Measurements from ENCODE around the gene TAF4.

The TAF4 gene

DNA sequence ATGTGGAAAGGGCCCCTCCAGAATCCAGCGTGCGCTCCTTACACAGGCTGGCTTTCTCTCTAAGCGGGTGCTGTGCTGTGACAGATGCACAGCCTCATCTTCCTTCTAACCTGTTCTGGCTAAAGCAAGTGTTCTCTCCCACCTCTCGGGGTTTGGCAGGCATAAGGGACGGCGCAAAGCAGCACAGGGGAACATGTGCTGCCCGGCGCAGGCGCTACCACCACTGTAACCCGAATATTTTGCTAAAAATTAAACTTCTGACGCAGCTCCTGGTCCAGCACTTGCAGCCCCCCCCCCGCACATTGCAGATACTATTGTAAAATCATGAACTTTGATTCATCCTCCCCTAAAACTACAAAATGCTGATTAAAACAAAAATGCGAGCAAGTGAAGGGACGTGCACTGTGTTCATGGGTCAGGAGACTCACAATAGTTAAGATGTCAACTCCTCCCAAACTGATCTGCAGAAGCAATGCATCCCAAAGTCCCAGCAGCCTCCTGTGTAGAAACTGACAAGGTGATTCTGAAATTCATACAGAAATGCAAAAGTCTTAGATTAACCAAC, 43.0 kb downstream of the TAF4 start:
- TF ChIP-seq, protein P1, sequence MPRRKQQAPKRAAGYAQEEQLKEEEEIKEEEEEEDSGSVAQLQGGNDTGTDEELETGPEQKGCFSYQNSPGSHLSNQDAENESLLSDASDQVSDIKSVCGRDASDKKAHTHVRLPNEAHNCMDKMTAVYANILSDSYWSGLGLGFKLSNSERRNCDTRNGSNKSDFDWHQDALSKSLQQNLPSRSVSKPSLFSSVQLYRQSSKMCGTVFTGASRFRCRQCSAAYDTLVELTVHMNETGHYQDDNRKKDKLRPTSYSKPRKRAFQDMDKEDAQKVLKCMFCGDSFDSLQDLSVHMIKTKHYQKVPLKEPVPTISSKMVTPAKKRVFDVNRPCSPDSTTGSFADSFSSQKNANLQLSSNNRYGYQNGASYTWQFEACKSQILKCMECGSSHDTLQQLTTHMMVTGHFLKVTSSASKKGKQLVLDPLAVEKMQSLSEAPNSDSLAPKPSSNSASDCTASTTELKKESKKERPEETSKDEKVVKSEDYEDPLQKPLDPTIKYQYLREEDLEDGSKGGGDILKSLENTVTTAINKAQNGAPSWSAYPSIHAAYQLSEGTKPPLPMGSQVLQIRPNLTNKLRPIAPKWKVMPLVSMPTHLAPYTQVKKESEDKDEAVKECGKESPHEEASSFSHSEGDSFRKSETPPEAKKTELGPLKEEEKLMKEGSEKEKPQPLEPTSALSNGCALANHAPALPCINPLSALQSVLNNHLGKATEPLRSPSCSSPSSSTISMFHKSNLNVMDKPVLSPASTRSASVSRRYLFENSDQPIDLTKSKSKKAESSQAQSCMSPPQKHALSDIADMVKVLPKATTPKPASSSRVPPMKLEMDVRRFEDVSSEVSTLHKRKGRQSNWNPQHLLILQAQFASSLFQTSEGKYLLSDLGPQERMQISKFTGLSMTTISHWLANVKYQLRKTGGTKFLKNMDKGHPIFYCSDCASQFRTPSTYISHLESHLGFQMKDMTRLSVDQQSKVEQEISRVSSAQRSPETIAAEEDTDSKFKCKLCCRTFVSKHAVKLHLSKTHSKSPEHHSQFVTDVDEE (CRISPR knock-in tag; IDR thresholded peaks at IDR 0.05): no peak
- TF ChIP-seq, protein P2, sequence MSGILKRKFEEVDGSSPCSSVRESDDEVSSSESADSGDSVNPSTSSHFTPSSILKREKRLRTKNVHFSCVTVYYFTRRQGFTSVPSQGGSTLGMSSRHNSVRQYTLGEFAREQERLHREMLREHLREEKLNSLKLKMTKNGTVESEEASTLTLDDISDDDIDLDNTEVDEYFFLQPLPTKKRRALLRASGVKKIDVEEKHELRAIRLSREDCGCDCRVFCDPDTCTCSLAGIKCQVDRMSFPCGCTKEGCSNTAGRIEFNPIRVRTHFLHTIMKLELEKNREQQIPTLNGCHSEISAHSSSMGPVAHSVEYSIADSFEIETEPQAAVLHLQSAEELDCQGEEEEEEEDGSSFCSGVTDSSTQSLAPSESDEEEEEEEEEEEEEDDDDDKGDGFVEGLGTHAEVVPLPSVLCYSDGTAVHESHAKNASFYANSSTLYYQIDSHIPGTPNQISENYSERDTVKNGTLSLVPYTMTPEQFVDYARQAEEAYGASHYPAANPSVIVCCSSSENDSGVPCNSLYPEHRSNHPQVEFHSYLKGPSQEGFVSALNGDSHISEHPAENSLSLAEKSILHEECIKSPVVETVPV (CRISPR knock-in tag; IDR thresholded peaks at IDR 0.05): no peak
- TF ChIP-seq ISL1 (CRISPR knock-in tag; IDR thresholded peaks at IDR 0.05) (no peak), ZFP30 (CRISPR knock-in tag; IDR thresholded peaks at IDR 0.05) (no peak), GLIS3 (CRISPR knock-in tag; IDR thresholded peaks at IDR 0.05) (no peak), ZNF70 (CRISPR knock-in tag; IDR thresholded peaks at IDR 0.05) (no peak), TCF4 (CRISPR knock-in tag; IDR thresholded peaks at IDR 0.05; ENCODE audit: borderline replicate concordance) (no peak)
- ATAC-seq: no peak

DNA sequence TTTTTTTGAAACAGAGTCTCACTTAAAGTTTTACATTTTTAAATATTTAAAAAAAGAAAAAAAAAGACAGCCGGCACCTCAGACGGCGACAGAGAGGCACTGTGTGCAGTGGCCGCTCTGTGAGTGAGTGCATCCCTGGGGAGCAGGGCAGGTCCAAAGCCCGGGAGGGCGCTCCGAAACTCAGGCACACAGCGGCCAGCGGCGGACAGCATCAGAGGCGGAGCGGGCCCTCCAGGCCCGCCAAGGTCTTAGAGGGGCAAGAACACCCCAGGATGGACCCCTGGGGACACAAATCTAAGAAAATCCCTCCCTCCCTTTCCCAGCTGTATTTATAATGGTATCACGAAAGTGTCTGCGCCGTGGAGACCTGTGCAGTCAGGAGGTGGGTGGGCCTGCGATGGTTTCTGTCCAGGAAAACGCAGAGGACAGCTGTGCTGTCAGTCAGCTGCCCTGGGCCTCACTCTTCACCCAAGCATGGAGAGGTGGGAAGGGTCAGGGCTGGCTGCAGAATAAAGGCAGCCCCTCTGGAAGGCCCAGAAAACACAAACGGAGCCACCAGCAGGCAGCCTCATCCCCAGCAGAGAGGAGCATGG, 43.8 kb downstream of the TAF4 start:
- TF ChIP-seq BACH2 (CRISPR knock-in tag; IDR thresholded peaks at IDR 0.05; ENCODE audit: borderline replicate concordance): no peak
- TF ChIP-seq, protein P3, sequence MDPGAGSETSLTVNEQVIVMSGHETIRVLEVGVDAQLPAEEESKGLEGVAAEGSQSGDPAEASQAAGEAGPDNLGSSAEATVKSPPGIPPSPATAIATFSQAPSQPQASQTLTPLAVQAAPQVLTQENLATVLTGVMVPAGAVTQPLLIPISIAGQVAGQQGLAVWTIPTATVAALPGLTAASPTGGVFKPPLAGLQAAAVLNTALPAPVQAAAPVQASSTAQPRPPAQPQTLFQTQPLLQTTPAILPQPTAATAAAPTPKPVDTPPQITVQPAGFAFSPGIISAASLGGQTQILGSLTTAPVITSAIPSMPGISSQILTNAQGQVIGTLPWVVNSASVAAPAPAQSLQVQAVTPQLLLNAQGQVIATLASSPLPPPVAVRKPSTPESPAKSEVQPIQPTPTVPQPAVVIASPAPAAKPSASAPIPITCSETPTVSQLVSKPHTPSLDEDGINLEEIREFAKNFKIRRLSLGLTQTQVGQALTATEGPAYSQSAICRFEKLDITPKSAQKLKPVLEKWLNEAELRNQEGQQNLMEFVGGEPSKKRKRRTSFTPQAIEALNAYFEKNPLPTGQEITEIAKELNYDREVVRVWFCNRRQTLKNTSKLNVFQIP (CRISPR knock-in tag; IDR thresholded peaks at IDR 0.05; ENCODE audit: borderline replicate concordance, low read depth): no peak
- no peak for ATAC-seq

DNA sequence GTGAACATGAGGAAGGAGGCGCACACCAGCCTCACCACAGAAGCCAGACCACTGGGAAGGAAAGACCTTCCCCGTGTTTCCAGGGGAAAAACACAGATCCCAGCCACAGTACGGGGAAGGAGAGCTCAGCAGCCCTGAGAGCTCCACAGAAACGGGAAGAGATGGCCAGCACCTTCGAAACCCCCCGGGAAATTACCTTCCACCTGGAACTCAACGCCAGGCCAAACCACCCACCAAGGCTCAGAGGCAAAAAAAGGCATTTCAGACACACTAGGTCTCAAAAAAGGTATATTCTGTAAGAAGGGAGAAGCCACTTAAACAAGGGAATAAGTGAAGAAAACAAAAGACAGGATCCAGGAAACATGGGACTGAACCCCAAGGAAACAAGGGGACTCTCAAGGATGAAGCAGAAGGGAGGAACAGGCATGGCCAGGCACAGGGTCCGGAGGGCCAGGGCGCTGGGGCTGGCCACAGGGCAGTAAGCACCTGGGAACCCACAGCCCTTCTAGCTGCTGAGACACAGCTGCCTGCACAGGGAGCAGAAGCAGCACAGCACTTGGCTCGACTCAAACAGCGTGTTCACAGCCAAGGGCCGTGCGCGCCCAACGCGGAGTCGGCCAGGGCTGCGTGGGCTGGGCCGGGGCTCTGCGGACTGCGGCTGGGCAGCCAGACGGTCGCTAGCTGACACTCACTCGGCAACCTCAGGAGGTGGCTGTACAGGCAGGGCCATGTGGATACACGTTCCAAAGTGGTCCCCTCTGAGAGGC, 44.6 kb downstream of the TAF4 start:
- peak; percentile 60; the same call in 2 of the 3 replicates for ATAC-seq
- TF ChIP-seq OSR1 (CRISPR knock-in tag; IDR thresholded peaks at IDR 0.05): no peak
- no peak for TF ChIP-seq TOX (CRISPR knock-in tag; IDR thresholded peaks at IDR 0.05; ENCODE audit: borderline replicate concordance)
- TF ChIP-seq, protein P4, sequence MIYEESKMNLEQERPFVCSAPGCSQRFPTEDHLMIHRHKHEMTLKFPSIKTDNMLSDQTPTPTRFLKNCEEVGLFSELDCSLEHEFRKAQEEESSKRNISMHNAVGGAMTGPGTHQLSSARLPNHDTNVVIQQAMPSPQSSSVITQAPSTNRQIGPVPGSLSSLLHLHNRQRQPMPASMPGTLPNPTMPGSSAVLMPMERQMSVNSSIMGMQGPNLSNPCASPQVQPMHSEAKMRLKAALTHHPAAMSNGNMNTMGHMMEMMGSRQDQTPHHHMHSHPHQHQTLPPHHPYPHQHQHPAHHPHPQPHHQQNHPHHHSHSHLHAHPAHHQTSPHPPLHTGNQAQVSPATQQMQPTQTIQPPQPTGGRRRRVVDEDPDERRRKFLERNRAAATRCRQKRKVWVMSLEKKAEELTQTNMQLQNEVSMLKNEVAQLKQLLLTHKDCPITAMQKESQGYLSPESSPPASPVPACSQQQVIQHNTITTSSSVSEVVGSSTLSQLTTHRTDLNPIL (CRISPR knock-in tag; IDR thresholded peaks at IDR 0.05; ENCODE audit: low read depth): no peak
- TF ChIP-seq GLIS3 (CRISPR knock-in tag; IDR thresholded peaks at IDR 0.05): no peak
- peak; percentile 63; the same call in 1 of the 2 replicates for TF ChIP-seq ZFP3 (CRISPR knock-in tag; IDR thresholded peaks at IDR 0.05)

DNA sequence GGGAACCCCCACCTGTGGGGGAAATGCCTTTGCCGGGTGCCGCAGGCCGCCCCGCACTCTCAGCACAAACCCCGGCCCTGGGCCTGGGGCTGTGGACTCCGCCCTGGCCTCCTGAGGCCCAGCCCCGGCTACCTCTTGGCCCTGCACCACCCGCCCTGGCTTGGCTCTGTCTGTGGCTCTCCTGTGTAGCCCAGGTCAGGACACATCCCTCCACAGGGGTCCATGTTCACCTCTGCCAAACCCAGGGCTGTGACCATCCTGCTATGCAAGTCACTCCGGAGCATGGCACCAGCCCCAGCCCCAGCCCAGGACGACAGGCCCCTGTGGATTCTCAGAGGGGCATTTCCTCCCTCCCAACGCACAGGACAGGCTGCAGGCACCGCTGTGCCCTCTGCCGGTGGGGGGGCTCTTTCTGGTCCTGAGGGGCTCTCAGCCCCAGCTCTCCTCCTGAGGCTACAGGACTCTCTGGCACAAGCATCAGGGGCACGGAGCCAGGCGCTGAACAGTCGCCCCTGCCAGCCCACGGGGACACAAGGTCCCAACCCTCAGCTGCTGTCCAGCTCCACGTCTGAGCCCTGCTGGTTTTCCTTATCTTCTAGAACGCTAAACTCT, 45.7 kb downstream of the TAF4 start:
- TF ChIP-seq ZNF70 (CRISPR knock-in tag; IDR thresholded peaks at IDR 0.05) (no peak), ZC3H10 (CRISPR knock-in tag; IDR thresholded peaks at IDR 0.05) (no peak), ISL1 (CRISPR knock-in tag; IDR thresholded peaks at IDR 0.05) (no peak), BACH2 (CRISPR knock-in tag; IDR thresholded peaks at IDR 0.05; ENCODE audit: borderline replicate concordance) (no peak), CSDC2 (CRISPR knock-in tag; IDR thresholded peaks at IDR 0.05) (no peak)
- TF ChIP-seq, protein P2 (CRISPR knock-in tag; IDR thresholded peaks at IDR 0.05): no peak
- TF ChIP-seq, protein P5, sequence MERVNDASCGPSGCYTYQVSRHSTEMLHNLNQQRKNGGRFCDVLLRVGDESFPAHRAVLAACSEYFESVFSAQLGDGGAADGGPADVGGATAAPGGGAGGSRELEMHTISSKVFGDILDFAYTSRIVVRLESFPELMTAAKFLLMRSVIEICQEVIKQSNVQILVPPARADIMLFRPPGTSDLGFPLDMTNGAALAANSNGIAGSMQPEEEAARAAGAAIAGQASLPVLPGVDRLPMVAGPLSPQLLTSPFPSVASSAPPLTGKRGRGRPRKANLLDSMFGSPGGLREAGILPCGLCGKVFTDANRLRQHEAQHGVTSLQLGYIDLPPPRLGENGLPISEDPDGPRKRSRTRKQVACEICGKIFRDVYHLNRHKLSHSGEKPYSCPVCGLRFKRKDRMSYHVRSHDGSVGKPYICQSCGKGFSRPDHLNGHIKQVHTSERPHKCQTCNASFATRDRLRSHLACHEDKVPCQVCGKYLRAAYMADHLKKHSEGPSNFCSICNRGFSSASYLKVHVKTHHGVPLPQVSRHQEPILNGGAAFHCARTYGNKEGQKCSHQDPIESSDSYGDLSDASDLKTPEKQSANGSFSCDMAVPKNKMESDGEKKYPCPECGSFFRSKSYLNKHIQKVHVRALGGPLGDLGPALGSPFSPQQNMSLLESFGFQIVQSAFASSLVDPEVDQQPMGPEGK (CRISPR knock-in tag; IDR thresholded peaks at IDR 0.05; ENCODE audit: borderline replicate concordance): no peak
- ATAC-seq: peak; percentile 20; the same call in 1 of the 3 replicates
